GM12801 (cell line): Measurements from ENCODE around the gene SIGLEC14.
"Not testable (repeated sequence)": the region's sequence is repeated elsewhere in the genome, so short reads cannot be mapped to it uniquely, and the experiment has no call there.

ENCODE experiments used
- TF ChIP-seq, protein P1 (sequence below): IDR thresholded peaks from one replicate; pipeline ENCODE4 v1.5.1; 2011; ENCODE audit warnings: control low read depth; ENCODE audit not compliant: insufficient read length; ENCODE audit errors: extremely low read depth

SIGLEC14 gene, protein sequence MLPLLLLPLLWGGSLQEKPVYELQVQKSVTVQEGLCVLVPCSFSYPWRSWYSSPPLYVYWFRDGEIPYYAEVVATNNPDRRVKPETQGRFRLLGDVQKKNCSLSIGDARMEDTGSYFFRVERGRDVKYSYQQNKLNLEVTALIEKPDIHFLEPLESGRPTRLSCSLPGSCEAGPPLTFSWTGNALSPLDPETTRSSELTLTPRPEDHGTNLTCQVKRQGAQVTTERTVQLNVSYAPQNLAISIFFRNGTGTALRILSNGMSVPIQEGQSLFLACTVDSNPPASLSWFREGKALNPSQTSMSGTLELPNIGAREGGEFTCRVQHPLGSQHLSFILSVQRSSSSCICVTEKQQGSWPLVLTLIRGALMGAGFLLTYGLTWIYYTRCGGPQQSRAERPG

DNA sequence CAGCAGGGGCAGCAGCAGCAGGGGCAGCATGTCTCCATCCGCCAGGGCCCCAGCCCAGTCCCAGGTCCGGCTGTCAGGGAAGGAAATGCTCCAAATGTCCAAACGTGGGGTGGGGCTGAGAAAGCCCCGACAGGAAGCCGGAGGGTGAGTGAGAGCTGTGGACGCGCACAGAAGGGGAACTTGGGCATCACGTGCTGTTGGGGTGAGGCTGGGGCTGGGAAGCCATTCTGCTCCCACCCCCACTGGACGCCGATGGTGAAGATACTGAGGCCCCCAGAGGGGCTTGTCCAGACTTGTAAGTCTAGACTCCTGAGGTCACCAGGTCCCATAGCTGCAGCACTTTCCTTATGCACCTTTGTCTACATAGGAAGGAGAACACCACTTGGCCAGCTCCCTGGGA lies at the start of gene SIGLEC14:
SIGLEC14 (minus strand) TSS at position 96 of the 400 bp plus-strand sequence; CDS start at position 30, 66 bp downstream.
- TF ChIP-seq, protein P1, sequence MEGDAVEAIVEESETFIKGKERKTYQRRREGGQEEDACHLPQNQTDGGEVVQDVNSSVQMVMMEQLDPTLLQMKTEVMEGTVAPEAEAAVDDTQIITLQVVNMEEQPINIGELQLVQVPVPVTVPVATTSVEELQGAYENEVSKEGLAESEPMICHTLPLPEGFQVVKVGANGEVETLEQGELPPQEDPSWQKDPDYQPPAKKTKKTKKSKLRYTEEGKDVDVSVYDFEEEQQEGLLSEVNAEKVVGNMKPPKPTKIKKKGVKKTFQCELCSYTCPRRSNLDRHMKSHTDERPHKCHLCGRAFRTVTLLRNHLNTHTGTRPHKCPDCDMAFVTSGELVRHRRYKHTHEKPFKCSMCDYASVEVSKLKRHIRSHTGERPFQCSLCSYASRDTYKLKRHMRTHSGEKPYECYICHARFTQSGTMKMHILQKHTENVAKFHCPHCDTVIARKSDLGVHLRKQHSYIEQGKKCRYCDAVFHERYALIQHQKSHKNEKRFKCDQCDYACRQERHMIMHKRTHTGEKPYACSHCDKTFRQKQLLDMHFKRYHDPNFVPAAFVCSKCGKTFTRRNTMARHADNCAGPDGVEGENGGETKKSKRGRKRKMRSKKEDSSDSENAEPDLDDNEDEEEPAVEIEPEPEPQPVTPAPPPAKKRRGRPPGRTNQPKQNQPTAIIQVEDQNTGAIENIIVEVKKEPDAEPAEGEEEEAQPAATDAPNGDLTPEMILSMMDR = not testable (repeated sequence)

DNA sequence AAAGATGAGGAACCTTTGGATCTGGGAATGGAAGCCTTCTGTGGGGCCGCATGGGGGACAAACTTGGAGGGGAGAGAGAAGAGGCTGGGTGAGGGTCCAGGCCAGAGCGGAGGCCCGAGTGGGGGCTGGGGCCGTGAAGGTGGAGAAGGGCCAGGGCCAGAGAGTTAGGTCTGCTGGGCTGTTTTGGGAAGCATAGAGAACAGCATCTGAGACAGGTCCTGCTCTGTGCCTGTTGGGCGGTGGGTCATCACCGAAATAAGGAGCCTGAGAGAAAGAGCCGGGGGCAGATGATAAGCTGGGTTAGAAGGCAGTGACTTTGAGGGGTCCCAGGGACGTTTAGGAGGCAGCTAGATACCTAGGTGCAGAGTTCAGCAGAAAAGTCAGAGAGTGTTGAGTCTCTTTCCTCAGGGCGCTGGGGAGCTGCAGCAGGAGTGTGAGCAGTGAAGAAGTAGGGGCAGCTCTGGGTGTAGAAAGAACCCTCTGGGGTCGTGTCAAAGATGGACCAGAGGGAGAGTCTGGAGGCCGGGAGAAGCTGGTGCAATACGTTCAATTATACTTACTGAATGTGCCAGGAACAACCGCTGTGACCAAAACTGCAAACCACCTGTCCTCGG lies 49.2 kb upstream of the SIGLEC14 start:
- TF ChIP-seq, protein P1 = no peak

DNA sequence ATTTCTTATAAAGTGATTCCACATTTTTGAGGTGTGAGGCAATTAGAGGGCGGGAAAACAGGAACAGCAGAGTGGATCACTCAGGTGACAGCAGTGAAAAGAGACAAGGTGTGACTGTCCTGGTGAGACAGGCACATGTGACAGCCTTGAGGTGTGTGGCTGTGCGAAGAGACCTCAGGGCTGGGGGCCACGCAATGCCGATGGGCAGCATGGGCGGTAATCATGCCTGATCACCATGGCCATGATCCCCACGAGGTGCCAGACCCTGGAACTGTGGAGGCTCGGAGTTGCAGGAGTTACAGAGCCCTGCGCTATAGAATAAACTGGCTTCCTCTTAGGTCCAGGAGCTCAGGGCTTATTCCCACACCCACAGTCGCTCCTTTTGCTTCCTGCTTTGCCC lies 48.5 kb upstream of the SIGLEC14 start:
- TF ChIP-seq, protein P1 = no peak

DNA sequence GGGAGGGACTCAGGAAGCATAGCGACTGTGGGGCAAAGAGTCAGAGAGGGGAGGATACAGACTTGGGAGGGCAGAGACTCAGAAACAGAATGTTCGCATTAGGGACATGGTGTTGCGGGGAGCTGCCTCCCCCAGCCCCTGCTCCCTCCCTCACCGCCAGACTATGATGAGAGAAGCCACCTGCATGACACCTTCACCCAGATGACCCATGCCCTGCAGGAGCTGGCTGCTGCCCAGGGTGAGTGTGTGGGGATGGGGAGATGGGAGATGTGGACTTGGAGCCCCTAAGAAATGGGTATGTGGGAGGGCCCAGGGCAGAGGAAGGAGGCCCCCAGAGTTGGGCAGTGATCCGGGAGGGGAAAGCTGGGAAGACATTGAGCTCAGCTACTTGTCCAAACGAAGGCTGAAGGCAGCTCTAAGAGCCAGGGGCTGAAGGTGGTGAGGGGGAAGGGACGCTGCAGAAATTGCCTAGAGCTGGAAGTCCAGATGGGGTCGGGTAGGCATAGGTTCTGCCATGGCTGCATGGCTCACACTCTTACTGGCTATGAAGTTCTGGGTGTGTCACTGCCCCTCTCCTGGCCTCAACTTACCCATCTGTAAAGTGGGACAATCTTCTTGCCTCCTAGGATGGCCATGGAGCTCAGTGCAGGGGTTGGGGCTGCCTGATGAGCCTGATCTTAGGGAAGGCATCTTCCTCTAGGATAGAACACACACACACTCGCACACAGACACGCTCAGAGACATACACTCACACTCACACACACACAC lies 47.9 kb upstream of the SIGLEC14 start:
- TF ChIP-seq, protein P1 = no peak

DNA sequence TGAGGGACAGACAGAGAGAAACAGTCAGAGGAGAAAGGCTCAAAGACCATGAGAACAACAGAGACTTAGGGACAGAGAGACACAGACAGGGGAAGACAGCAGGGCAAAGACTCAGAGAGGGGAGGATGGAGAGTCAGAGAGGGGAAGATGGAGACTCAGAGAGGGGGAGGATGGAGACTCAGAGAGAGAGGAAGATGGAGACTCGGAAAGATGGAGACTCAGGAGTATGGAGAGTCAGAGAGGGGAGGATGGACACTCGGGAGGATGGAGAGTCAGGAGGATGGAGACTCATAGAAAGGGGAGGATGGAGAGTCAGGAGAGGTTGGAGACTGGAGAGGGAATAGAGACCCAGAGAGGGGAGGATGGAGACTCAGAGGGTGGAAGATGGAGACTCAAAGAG lies 47.2 kb upstream of the SIGLEC14 start:
- TF ChIP-seq, protein P1 = no peak

DNA sequence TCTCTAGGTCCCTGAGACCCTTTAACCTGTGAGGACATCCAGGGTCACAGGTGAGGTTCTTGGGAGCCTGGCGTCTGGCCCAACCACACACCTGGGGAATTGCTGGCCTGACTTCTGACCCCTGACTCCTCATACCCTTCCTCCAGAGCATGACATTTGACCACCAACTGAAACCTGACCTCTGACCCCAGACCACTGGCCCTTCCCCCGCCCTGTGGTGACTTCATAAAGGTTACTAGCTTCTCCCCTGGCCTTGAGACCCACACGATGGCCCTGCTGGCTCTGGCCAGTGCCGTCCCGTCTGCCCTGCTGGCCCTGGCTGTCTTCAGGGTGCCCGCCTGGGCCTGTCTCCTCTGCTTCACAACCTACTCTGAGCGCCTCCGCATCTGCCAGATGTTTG lies 46.6 kb upstream of the SIGLEC14 start, which contains the start of gene SPACA6:
SPACA6 (plus strand) TSS at position 71 of the 400 bp plus-strand sequence; CDS start at position 268, 197 bp downstream.
- TF ChIP-seq, protein P1 = no peak

DNA sequence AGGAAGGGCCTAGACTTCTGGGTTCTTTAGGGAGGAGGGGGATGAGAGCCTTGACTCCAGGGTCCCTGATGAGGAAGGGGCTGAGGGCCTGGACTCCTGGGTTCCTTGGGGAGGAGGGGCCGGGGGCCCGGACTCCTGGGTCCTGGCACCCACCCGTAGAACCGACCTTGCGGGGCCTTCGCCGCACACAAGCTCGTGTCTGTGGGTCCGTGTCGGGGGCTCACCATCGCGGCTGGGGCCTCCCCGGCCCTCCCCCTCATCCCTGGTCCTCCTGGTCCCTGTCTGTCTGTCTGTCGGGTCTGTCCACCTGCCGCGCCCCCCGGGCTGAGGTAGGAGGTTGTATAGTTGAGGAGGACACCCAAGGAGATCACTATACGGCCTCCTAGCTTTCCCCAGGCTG lies 45.8 kb upstream of the SIGLEC14 start:
- TF ChIP-seq, protein P1 = no peak
